Mucosa of descending colon (tissue), 3 donors: ENCODE data around the gene MUC4. TPM values are rescaled to one million over a fixed set of nuclear protein-coding genes. Genes with fewer than 3 reads are reported as not detected.

Experiments used
- ATAC-seq: fragments of 200-7000 bp; cut with Tn5 transposase; one replicate; pipeline ENCODE4 v1.9.1; 2020; ENCODE audit warnings: mild to moderate bottlenecking, moderate library complexity
- DNase-seq, 3 donors: peaks; one replicate each; pipeline ENCODE4 v3.0.0-alpha.2; 2020
- H3K36me3 ChIP-seq: fragments of 200-600 bp; one replicate; pipeline ENCODE4 v1.8.0; 2021; ENCODE audit warnings: low read depth, mild to moderate bottlenecking
- H3K4me1 ChIP-seq: fragments of 200-600 bp; one replicate; pipeline ENCODE4 v1.8.0; 2021; ENCODE audit warnings: low read depth, mild to moderate bottlenecking
- H3K4me3 ChIP-seq: fragments of 200-600 bp; one replicate; pipeline ENCODE4 v1.8.0; 2021; ENCODE audit warnings: mild to moderate bottlenecking
- H3K9me3 ChIP-seq: fragments of 200-600 bp; one replicate; pipeline ENCODE4 v1.8.0; 2021; ENCODE audit warnings: mild to moderate bottlenecking
- CTCF ChIP-seq: fragments of 200-600 bp; IDR thresholded peaks from one replicate; pipeline ENCODE4 v1.8.0; 2022; ENCODE audit warnings: antibody characterized with exemption, mild to moderate bottlenecking
- intact Hi-C, 2 donors: fragments of 100-400 bp; cut with DNase I in 1 of 2; cut with micrococcal nuclease in 1 of 2; formaldehyde crosslinking; loops; one replicate each; pipeline versions ENCODE4 v1.11.0 to v1.11.1; 2022; cut with DNase I, micrococcal nuclease
- total RNA-seq, 3 donors: library from RNA; stranded (reverse); fragmentation: NEBNext Ultra II Directional in 2 of 3; extraction: Animal tissue kit (Norgen Biotek cat#: 25700) in 2 of 3; gene quantifications; one replicate each; pipeline versions ENCODE4 v1.2.1 to v1.2.4, GENCODE V29; 2021 to 2023
- donor health status: DM: no; HTN: no; CAD: no; lungs with moderate emphysema.
- donor health status: DM: no; HTN: no; CAD: no.
- donor health status: DM: no; HTN: yes; CAD: no.

MUC4 gene
- total RNA-seq, 3 donors from 2014 or later, result 170 to 415 (median 318) TPM

GRCh38 chr3:195755791-195756676, 55.7 kb downstream of the MUC4 start:
- DNase-seq (peak in 1 of 3 donors; percentile 35), ATAC-seq (no peak)
- Histone ChIP-seq H3K9me3 (no peaks in the 10 kb centered on the region), H3K4me3 (no peak overlapping the region), H3K36me3 (peaks cover 6% of the 10 kb centered on the region), H3K4me1 (no peaks in the 10 kb centered on the region)
- intact Hi-C loops, result no loop called here
- TF ChIP-seq CTCF, result no peak

- H3K4me3 ChIP-seq, result no peak overlapping the region
- ATAC-seq, result no peak
- intact Hi-C loops, result no loop called here
- H3K9me3 ChIP-seq, result no peaks in the 10 kb centered on the region
- peaks cover 6% of the 10 kb centered on the region for H3K36me3 ChIP-seq
- no peaks in the 10 kb centered on the region for H3K4me1 ChIP-seq
- no peak for TF ChIP-seq CTCF
- peak in 1 of 3 donors; percentile 9 for DNase-seq
These were observed 56.3 kb downstream of the MUC4 start for GRCh38 chr3:195755391-195755790.

GRCh38 chr3:195754906-195755305, 56.8 kb downstream of the MUC4 start:
- Histone ChIP-seq H3K4me1 (no peaks in the 10 kb centered on the region), H3K9me3 (no peaks in the 10 kb centered on the region), H3K4me3 (no peak overlapping the region), H3K36me3 (peaks cover 6% of the 10 kb centered on the region)
- no peak for TF ChIP-seq CTCF
- peak in 1 of 3 donors; percentile 10 for DNase-seq
- intact Hi-C loops, result no loop called here
- no peak for ATAC-seq

GRCh38 chr3:195754141-195754540, 57.6 kb downstream of the MUC4 start:
- no peak for ATAC-seq
- intact Hi-C loops, result no loop called here
- TF ChIP-seq CTCF, result no peak
- peak in 1 of 3 donors; percentile 19 for DNase-seq
- Histone ChIP-seq H3K9me3 (no peaks in the 10 kb centered on the region), H3K4me3 (no peak overlapping the region), H3K4me1 (no peaks in the 10 kb centered on the region), H3K36me3 (peaks cover 6% of the 10 kb centered on the region)

- Histone ChIP-seq H3K4me1 (no peaks in the 10 kb centered on the region), H3K9me3 (no peaks in the 10 kb centered on the region), H3K4me3 (no peak overlapping the region), H3K36me3 (peaks cover 6% of the 10 kb centered on the region)
- ATAC-seq (no peak), DNase-seq (peak in 1 of 3 donors; percentile 11)
- intact Hi-C loops, result no loop called here
- TF ChIP-seq CTCF, result no peak
These were observed 58.1 kb downstream of the MUC4 start for GRCh38 chr3:195753581-195753980.
